Ovary (tissue), 3 donors: ENCODE measurements around the gene CYP3A5.

Experiments used
- CTCF ChIP-seq, 3 donors: fragments of 450-650 bp in 2 of 3; fragments of 200-600 bp in 1 of 3; IDR thresholded peaks; one replicate each; pipeline versions ENCODE4 v1.5.1 to v1.8.0; 2016 to 2022; ENCODE audit warnings: antibody characterized with exemption in 3 of 3, mild to moderate bottlenecking in 1 of 3
- EP300 ChIP-seq: sonication (generic); formaldehyde crosslinking; IDR thresholded peaks from one replicate; pipeline ENCODE4 v1.6.1; 2017; ENCODE audit warnings: antibody characterized with exemption
- POLR2A ChIP-seq: fragments of 450-650 bp; IDR thresholded peaks from one replicate; pipeline ENCODE4 v1.6.1; 2017; ENCODE audit warnings: antibody characterized with exemption, mild to moderate bottlenecking, moderate library complexity
- donor health status: DM: no; HTN: no; CAD: no.

- no peak for TF ChIP-seq POLR2A
- no peak for TF ChIP-seq CTCF (IDR thresholded peaks at IDR 0.05)
- TF ChIP-seq EP300 = no peak
Measured at GRCh38 chr7:99694912-99695304, 15.1 kb upstream of the CYP3A5 start.
